Measurements from ENCODE around the gene NOD2. TPM values are rescaled to one million over a fixed set of nuclear protein-coding genes. Genes with fewer than 3 reads are reported as not detected.

The NOD2 gene
- total and polyA plus RNA-seq, 2 experiments from 2014 or later: not detected

- Histone ChIP-seq H4K20me1 (ENCODE audit: insufficient read depth) (no peaks in the 10 kb centered on the region), H3K9me3 (ENCODE audit: low read depth) (no peaks in the 10 kb centered on the region), H3K4me2 (ENCODE audit: unreplicated experiment) (no peak overlapping the region), H3K79me2 (ENCODE audit: insufficient read depth) (no peaks in the 10 kb centered on the region), H2AFZ (no peak overlapping the region), H3K9me2 (ENCODE audit: insufficient read depth) (no peaks in the 10 kb centered on the region), H3K4me3 (no peak overlapping the region), H3K9ac (no peak overlapping the region), H3F3A (ENCODE audit: insufficient read depth) (no peaks in the 10 kb centered on the region), H3K36me3 (ENCODE audit: low read depth) (no peaks in the 10 kb centered on the region), H3K27me3 (replicated peaks; ENCODE audit: insufficient read depth) (no peaks in the 10 kb centered on the region), H3K4me1 (ENCODE audit: insufficient read depth) (no peaks in the 10 kb centered on the region), H3K27ac (no peak overlapping the region)
- in situ Hi-C loops (cut with MboI): no loop called here
- 75 to 89% methylated on average over 3 of the region's 3 CpGs for WGBS, 2 experiments (ENCODE audit: low coverage in 1 of 2, low lambda C conversion rate in 2 of 2, missing lambda C conversion rate in 2 of 2)
- TF ChIP-seq EZH2 (IDR thresholded peaks at IDR 0.05; ENCODE audit: insufficient read depth, poor library complexity, severe bottlenecking) (no peak), EZH2phosphoT487 (IDR thresholded peaks at IDR 0.05; ENCODE audit: insufficient read depth, low read depth) (no peak)
- no peak for DNase-seq
These were observed 37.8 kb upstream of the NOD2 start for GRCh38 chr16:50655558-50656055.

DNA sequence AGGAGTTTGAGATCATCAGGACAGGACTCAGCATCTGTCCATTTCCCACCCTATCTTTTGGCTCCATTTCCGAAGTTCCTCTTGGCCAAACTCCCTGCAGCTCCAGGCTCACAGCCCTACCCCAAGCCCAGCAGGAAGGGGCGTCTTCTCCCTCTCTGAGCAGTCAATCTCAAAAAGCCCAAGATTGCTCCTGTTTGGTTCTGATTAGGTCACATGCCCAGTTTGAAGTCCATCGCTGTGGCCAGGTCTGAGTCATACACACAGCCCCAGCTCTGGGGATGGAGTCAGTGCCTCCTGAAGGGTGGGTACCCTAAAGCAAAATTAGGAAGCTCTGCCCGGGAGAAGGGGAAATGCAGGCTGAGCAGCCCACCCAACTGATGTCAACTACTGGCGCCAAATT is 36.2 kb upstream of the NOD2 start:
- Histone ChIP-seq H3K36me3 (ENCODE audit: low read depth) (no peaks in the 10 kb centered on the region), H3K4me2 (ENCODE audit: unreplicated experiment) (no peak overlapping the region), H3K9ac (no peak overlapping the region), H3K4me3 (no peak overlapping the region), H3K9me2 (ENCODE audit: insufficient read depth) (no peaks in the 10 kb centered on the region), H3K4me1 (ENCODE audit: insufficient read depth) (no peaks in the 10 kb centered on the region), H3K27ac (no peak overlapping the region), H3K27me3 (replicated peaks; ENCODE audit: insufficient read depth) (no peaks in the 10 kb centered on the region), H2AFZ (no peak overlapping the region), H4K20me1 (ENCODE audit: insufficient read depth) (no peaks in the 10 kb centered on the region), H3K79me2 (ENCODE audit: insufficient read depth) (no peaks in the 10 kb centered on the region), H3F3A (ENCODE audit: insufficient read depth) (no peaks in the 10 kb centered on the region), H3K9me3 (ENCODE audit: low read depth) (no peaks in the 10 kb centered on the region)
- no peak for TF ChIP-seq EZH2 (IDR thresholded peaks at IDR 0.05; ENCODE audit: insufficient read depth, poor library complexity, severe bottlenecking)
- no peak for TF ChIP-seq EZH2phosphoT487 (IDR thresholded peaks at IDR 0.05; ENCODE audit: insufficient read depth, low read depth)
- WGBS, 2 experiments (ENCODE audit: low coverage in 1 of 2, low lambda C conversion rate in 2 of 2, missing lambda C conversion rate in 2 of 2): 29 to 30% methylated on average over 5 of the region's 5 CpGs
- in situ Hi-C loops (cut with MboI): no loop called here
- DNase-seq: peak; percentile 35

GRCh38 chr16:50659806-50660205 is 33.6 kb upstream of the NOD2 start:
- in situ Hi-C loops (cut with MboI): no loop called here
- no peak overlapping the region for H3K4me2 ChIP-seq (ENCODE audit: unreplicated experiment)
- TF ChIP-seq EZH2phosphoT487 (IDR thresholded peaks at IDR 0.05; ENCODE audit: insufficient read depth, low read depth) (no peak), EZH2 (IDR thresholded peaks at IDR 0.05; ENCODE audit: insufficient read depth, poor library complexity, severe bottlenecking) (no peak)
- no peaks in the 10 kb centered on the region for H3K9me3 ChIP-seq (ENCODE audit: low read depth)
- 63 to 74% methylated on average over 5 of the region's 5 CpGs for WGBS, 2 experiments (ENCODE audit: low coverage in 1 of 2, low lambda C conversion rate in 2 of 2, missing lambda C conversion rate in 2 of 2)
- H3K9me2 ChIP-seq (ENCODE audit: insufficient read depth): no peaks in the 10 kb centered on the region
- H3K4me3 ChIP-seq: no peak overlapping the region
- no peaks in the 10 kb centered on the region for H4K20me1 ChIP-seq (ENCODE audit: insufficient read depth)
- H3K27ac ChIP-seq: no peak overlapping the region
- DNase-seq: no peak
- no peaks in the 10 kb centered on the region for H3K4me1 ChIP-seq (ENCODE audit: insufficient read depth)
- no peaks in the 10 kb centered on the region for H3F3A ChIP-seq (ENCODE audit: insufficient read depth)
- H3K79me2 ChIP-seq (ENCODE audit: insufficient read depth): no peaks in the 10 kb centered on the region
- no peak overlapping the region for H3K9ac ChIP-seq
- no peaks in the 10 kb centered on the region for H3K27me3 ChIP-seq (replicated peaks; ENCODE audit: insufficient read depth)
- H3K36me3 ChIP-seq (ENCODE audit: low read depth): no peaks in the 10 kb centered on the region
- no peak overlapping the region for H2AFZ ChIP-seq

GRCh38 chr16:50662306-50662940 is 31.0 kb upstream of the NOD2 start:
- DNase-seq: no peak
- in situ Hi-C loops (cut with MboI): no loop called here
- Histone ChIP-seq H3K27ac (no peak overlapping the region), H4K20me1 (ENCODE audit: insufficient read depth) (no peaks in the 10 kb centered on the region), H3K4me1 (ENCODE audit: insufficient read depth) (no peaks in the 10 kb centered on the region), H3K4me2 (ENCODE audit: unreplicated experiment) (no peak overlapping the region), H3K36me3 (ENCODE audit: low read depth) (no peaks in the 10 kb centered on the region), H2AFZ (no peak overlapping the region), H3K27me3 (replicated peaks; ENCODE audit: insufficient read depth) (no peaks in the 10 kb centered on the region), H3K9me2 (ENCODE audit: insufficient read depth) (no peaks in the 10 kb centered on the region), H3K9me3 (ENCODE audit: low read depth) (no peaks in the 10 kb centered on the region), H3K79me2 (ENCODE audit: insufficient read depth) (no peaks in the 10 kb centered on the region), H3K4me3 (no peak overlapping the region), H3F3A (ENCODE audit: insufficient read depth) (no peaks in the 10 kb centered on the region), H3K9ac (no peak overlapping the region)
- no peak for TF ChIP-seq EZH2 (IDR thresholded peaks at IDR 0.05; ENCODE audit: insufficient read depth, poor library complexity, severe bottlenecking)
- no peak for TF ChIP-seq EZH2phosphoT487 (IDR thresholded peaks at IDR 0.05; ENCODE audit: insufficient read depth, low read depth)
- 73 to 75% methylated on average over 10 of the region's 10 CpGs for WGBS, 2 experiments (ENCODE audit: low coverage in 1 of 2, low lambda C conversion rate in 2 of 2, missing lambda C conversion rate in 2 of 2)
